ENCODE measurements around the gene MAP4K4. TPM values are rescaled to one million over a fixed set of nuclear protein-coding genes. Genes with fewer than 3 reads are reported as not detected.

MAP4K4 gene
- total and polyA plus RNA-seq, 2 experiments from 2014 or later, result 20.3 to 115 TPM

- H3K9me3 ChIP-seq (ENCODE audit: low read depth), result no peaks in the 10 kb centered on the region
- H3K9ac ChIP-seq, result no peak overlapping the region
- no peaks in the 10 kb centered on the region for H3K9me2 ChIP-seq (ENCODE audit: insufficient read depth)
- no peaks in the 10 kb centered on the region for H3K27me3 ChIP-seq (replicated peaks; ENCODE audit: insufficient read depth)
- H3K36me3 ChIP-seq (ENCODE audit: low read depth), result peaks cover 92% of the 10 kb centered on the region
- 0 out of 2 replicates have a peak, but pooled peaks cover 3% of the 10 kb centered on the region for H3K4me1 ChIP-seq (ENCODE audit: insufficient read depth)
- H4K20me1 ChIP-seq (ENCODE audit: insufficient read depth), result no peaks in the 10 kb centered on the region
- no peak overlapping the region for H2AFZ ChIP-seq
- peaks cover 42% of the 10 kb centered on the region for H3F3A ChIP-seq (ENCODE audit: insufficient read depth)
- H3K4me2 ChIP-seq (ENCODE audit: unreplicated experiment), result no peak overlapping the region
- H3K4me3 ChIP-seq, result no peak overlapping the region
- peaks cover 80% of the 10 kb centered on the region for H3K79me2 ChIP-seq (ENCODE audit: insufficient read depth)
- no peak overlapping the region for H3K27ac ChIP-seq
- 99% methylated on average over 11 of the region's 11 CpGs for WGBS, 2 experiments (ENCODE audit: low coverage in 1 of 2, low lambda C conversion rate in 2 of 2, missing lambda C conversion rate in 2 of 2)
- TF ChIP-seq EZH2 (IDR thresholded peaks at IDR 0.05; ENCODE audit: insufficient read depth, poor library complexity, severe bottlenecking), result no peak
- TF ChIP-seq EZH2phosphoT487 (IDR thresholded peaks at IDR 0.05; ENCODE audit: insufficient read depth, low read depth), result no peak
- DNase-seq, result no peak
- in situ Hi-C loops (cut with MboI), result no loop called here
Measured at GRCh38 chr2:101870444-101870843, 172.9 kb downstream of the MAP4K4 start.

- Histone ChIP-seq H3K9me2 (ENCODE audit: insufficient read depth) (no peaks in the 10 kb centered on the region), H3K4me3 (no peak overlapping the region), H3K27me3 (replicated peaks; ENCODE audit: insufficient read depth) (no peaks in the 10 kb centered on the region), H3F3A (ENCODE audit: insufficient read depth) (peaks cover 46% of the 10 kb centered on the region), H3K36me3 (ENCODE audit: low read depth) (peaks cover 92% of the 10 kb centered on the region), H3K9ac (no peak overlapping the region), H3K4me2 (ENCODE audit: unreplicated experiment) (no peak overlapping the region), H2AFZ (no peak overlapping the region), H3K79me2 (ENCODE audit: insufficient read depth) (peaks cover 85% of the 10 kb centered on the region), H3K27ac (peak overlapping the region; percentile 12; the same call in 1 of the 2 replicates), H4K20me1 (ENCODE audit: insufficient read depth) (no peaks in the 10 kb centered on the region), H3K4me1 (ENCODE audit: insufficient read depth) (0 out of 2 replicates have a peak, but pooled peaks cover 3% of the 10 kb centered on the region), H3K9me3 (ENCODE audit: low read depth) (no peaks in the 10 kb centered on the region)
- DNase-seq, result no peak
- in situ Hi-C loops (cut with MboI), result no loop called here
- TF ChIP-seq EZH2phosphoT487 (IDR thresholded peaks at IDR 0.05; ENCODE audit: insufficient read depth, low read depth) (no peak), EZH2 (IDR thresholded peaks at IDR 0.05; ENCODE audit: insufficient read depth, poor library complexity, severe bottlenecking) (no peak)
- WGBS, 2 experiments (ENCODE audit: low coverage in 1 of 2, low lambda C conversion rate in 2 of 2, missing lambda C conversion rate in 2 of 2), result 98 to 100% methylated on average over 5 of the region's 5 CpGs
Measured at GRCh38 chr2:101871480-101871879, 174.0 kb downstream of the MAP4K4 start.

GRCh38 chr2:101872480-101872879, 175.0 kb downstream of the MAP4K4 start:
- peak; percentile 44 for DNase-seq
- WGBS, 2 experiments (ENCODE audit: low coverage in 1 of 2, low lambda C conversion rate in 2 of 2, missing lambda C conversion rate in 2 of 2), result 77 to 84% methylated on average over 3 of the region's 3 CpGs

GRCh38 chr2:101873543-101873942, 176.0 kb downstream of the MAP4K4 start:
- Histone ChIP-seq H3K4me3 (no peak overlapping the region), H3K79me2 (ENCODE audit: insufficient read depth) (peaks cover 82% of the 10 kb centered on the region), H3K27me3 (replicated peaks; ENCODE audit: insufficient read depth) (no peaks in the 10 kb centered on the region), H3K9me2 (ENCODE audit: insufficient read depth) (no peaks in the 10 kb centered on the region), H3K36me3 (ENCODE audit: low read depth) (peaks cover 89% of the 10 kb centered on the region), H3K9ac (no peak overlapping the region), H3F3A (ENCODE audit: insufficient read depth) (peaks cover 51% of the 10 kb centered on the region), H3K4me1 (ENCODE audit: insufficient read depth) (0 out of 2 replicates have a peak, but pooled peaks cover 6% of the 10 kb centered on the region), H2AFZ (no peak overlapping the region), H3K27ac (no peak overlapping the region), H3K9me3 (ENCODE audit: low read depth) (no peaks in the 10 kb centered on the region), H3K4me2 (ENCODE audit: unreplicated experiment) (no peak overlapping the region), H4K20me1 (ENCODE audit: insufficient read depth) (no peaks in the 10 kb centered on the region)
- in situ Hi-C loops (cut with MboI), result no loop called here
- 98 to 100% methylated on average over 3 of the region's 3 CpGs for WGBS, 2 experiments (ENCODE audit: low coverage in 1 of 2, low lambda C conversion rate in 2 of 2, missing lambda C conversion rate in 2 of 2)
- no peak for TF ChIP-seq EZH2phosphoT487 (IDR thresholded peaks at IDR 0.05; ENCODE audit: insufficient read depth, low read depth)
- TF ChIP-seq EZH2 (IDR thresholded peaks at IDR 0.05; ENCODE audit: insufficient read depth, poor library complexity, severe bottlenecking), result no peak
- no peak for DNase-seq

More at GRCh38 chr2:101872480-101872879, 175.0 kb downstream of the MAP4K4 start:
- H3K36me3 ChIP-seq (ENCODE audit: low read depth), result peaks cover 90% of the 10 kb centered on the region
- H3K9ac ChIP-seq, result no peak overlapping the region
- H3K9me3 ChIP-seq (ENCODE audit: low read depth), result no peaks in the 10 kb centered on the region
- peaks cover 51% of the 10 kb centered on the region for H3F3A ChIP-seq (ENCODE audit: insufficient read depth)
- no peak overlapping the region for H2AFZ ChIP-seq
- H3K9me2 ChIP-seq (ENCODE audit: insufficient read depth), result no peaks in the 10 kb centered on the region
- H3K27ac ChIP-seq, result peak overlapping the region; percentile 12; the same call in 1 of the 2 replicates
- no peaks in the 10 kb centered on the region for H4K20me1 ChIP-seq (ENCODE audit: insufficient read depth)
- TF ChIP-seq EZH2 (IDR thresholded peaks at IDR 0.05; ENCODE audit: insufficient read depth, poor library complexity, severe bottlenecking) (no peak), EZH2phosphoT487 (IDR thresholded peaks at IDR 0.05; ENCODE audit: insufficient read depth, low read depth) (no peak)
- no peak overlapping the region for H3K4me3 ChIP-seq
- H3K27me3 ChIP-seq (replicated peaks; ENCODE audit: insufficient read depth), result no peaks in the 10 kb centered on the region
- peaks cover 87% of the 10 kb centered on the region for H3K79me2 ChIP-seq (ENCODE audit: insufficient read depth)
- in situ Hi-C loops (cut with MboI), result no loop called here
- 0 out of 2 replicates have a peak, but pooled peaks cover 3% of the 10 kb centered on the region for H3K4me1 ChIP-seq (ENCODE audit: insufficient read depth)
- H3K4me2 ChIP-seq (ENCODE audit: unreplicated experiment), result no peak overlapping the region

Data from GM23248 (cell line).